EH (cell line): ENCODE data around the gene IL6ST.
"Not testable (repeated sequence)": the region's sequence is repeated elsewhere in the genome, so short reads cannot be mapped to it uniquely, and the experiment has no call there.

Experiments used
- DNase-seq: peaks from one replicate; pipeline ENCODE4 v3.0.0-alpha.2; 2015; ENCODE audit warnings: low read depth

The IL6ST gene

GRCh38 chr5:56004874-56005273 lies 10.1 kb upstream of the IL6ST start:
- DNase-seq: no peak

- DNase-seq: peak; percentile 29
These were observed 8.9 kb upstream of the IL6ST start for GRCh38 chr5:56003679-56004078.

DNA sequence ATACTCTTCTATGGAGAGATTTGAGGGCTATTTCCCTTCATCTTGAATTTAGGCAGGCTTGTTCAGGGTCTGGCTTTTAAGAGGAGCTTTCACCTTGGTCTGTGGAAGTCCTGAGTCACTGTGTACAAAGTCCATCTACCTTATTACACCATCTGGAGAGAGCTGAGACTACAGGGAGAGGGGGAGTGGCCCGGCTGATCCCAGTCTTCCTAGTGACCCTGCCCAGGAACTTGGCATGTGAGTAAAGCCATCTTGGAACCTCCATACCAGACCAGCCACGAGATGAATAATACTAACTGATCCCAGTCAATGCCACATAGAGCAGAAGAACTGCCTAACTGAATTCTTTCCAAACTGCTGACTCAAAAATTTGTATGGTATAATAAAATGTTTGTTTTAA lies 8.4 kb upstream of the IL6ST start:
- peak; percentile 54 for DNase-seq

GRCh38 chr5:56002303-56002702 lies 7.5 kb upstream of the IL6ST start:
- no peak for DNase-seq

GRCh38 chr5:56000221-56000620 lies 5.5 kb upstream of the IL6ST start:
- not testable (repeated sequence) for DNase-seq

GRCh38 chr5:55998966-55999365 lies 4.2 kb upstream of the IL6ST start:
- no peak for DNase-seq

DNA sequence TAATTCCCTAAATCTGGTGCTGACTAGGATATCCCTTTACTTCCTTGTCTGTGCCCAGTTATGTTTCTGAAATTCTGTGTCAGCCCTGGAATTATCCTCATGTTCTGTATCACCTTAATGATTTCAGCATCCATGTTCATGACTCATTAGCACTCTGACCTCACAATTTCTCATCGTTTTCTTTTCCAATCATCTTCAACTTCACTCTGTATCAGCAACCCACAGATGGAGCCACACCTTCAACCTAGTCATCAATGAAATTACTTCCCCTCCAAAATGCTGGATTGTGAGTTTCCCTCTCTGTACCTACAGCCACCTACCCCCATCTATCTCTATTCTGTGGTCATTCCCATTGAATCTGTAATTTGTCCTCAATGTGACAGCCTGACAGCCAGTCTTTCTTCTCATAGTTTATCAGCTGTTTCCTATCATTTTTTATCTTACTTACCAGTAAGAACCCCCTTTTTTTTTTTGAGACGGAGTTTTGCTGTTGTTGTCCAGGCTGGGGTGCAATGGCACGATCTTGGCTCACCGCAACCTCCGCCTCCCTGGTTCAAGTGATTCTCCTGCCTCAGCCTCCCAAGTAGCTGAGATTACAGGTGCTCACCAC lies 3.1 kb upstream of the IL6ST start:
- DNase-seq: peak; percentile 49

GRCh38 chr5:55994998-55995914 lies 493 bp upstream of the IL6ST start:
- DNase-seq: peak; percentile 98

DNA sequence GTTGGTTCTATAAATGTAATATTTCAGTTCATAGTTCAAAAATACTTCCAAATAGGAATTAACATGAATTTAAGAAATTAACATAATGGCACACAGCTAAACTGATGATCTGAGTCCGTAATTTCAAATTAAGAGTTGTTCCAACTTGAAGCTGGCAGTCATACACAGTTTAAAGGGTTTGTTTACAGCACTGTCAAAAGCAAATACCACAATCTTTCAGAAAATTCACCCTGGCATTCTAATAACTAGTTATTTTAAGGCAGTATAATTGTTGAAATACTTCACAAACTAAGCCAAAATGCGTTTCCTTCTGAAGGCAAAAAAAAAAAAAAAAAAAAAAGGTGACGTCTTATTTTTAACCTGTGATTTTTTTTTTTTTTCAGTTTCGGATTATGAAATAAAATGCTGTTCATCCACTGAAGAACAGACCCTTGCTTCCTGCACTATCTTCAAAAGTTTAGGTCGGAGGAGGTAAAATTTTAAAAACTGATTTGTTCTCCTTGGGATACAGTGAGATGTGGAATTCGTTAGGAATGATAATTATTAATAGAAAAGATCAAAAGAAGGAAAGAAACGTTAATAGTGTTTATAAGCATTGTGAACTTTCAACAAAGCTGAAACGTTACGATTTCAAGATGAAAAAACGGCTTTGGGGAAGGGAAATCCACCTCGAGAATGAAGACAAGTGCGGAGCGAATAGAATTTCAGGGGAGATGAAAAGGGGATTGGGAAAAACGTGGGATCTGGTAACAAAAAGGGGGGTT lies 850 bp downstream of the IL6ST start:
- no peak for DNase-seq

DNA sequence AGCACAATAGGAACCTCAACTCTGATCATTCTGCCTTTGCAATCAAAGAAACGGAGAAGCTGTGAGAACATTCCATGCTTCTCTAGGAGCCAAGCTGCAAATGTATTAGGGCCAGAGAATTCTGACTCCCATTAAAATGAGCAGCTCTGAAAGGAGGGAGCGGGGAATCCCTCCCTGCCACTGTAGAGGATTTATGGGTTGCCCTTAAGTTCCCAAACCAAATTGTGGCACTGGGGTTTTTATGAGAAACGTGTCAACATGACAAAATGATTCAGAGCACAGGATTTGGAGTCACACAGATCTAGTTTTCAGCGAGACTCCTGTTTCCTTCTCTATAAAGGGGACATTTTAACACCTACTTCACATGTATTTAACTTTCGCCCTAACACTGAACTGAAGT lies 1.8 kb downstream of the IL6ST start:
- DNase-seq: peak; percentile 73

- DNase-seq: peak; percentile 55
These were observed 2.8 kb downstream of the IL6ST start for GRCh38 chr5:55991768-55992486.

DNA sequence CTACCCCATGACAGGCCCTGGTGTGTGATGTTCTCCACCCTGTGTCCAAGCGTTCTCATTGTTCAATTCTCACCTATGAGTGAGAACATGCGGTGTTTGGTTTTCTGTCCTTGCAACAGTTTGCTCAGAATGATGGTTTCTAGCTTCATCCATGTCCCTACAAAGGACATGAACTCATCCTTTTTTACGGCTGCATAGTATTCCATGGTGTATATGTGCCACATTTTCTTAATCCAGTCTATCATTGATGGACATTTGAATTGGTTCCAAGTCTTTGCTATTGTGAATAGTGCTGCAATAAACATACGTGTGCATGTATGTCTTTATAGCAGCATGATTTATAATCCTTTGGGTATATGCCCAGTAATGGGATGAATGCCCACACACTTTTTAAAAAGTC lies 3.9 kb downstream of the IL6ST start:
- not testable (repeated sequence) for DNase-seq

- no peak for DNase-seq
These were observed 4.9 kb downstream of the IL6ST start for GRCh38 chr5:55989860-55990259.

- DNase-seq: no peak
These were observed 5.7 kb downstream of the IL6ST start for GRCh38 chr5:55988979-55989638.

DNA sequence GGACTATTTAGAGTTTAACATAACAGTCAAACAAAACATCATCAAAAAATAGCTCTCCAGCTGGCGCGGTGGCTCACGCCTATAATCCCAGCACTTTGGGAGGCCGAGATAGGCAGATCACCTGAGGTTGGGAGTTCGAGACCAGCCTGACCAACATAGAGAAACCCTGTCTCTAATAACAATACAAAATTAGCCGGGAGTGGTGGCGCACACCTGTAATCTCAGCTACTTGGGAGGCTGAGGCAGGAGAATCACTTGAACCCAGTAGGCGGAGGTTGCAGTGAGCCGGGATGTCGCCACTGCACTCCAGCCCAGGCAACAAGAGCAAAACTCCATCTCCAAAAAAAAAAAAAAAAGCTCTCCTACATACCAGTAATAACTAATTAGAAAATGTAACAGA lies 6.3 kb downstream of the IL6ST start:
- not testable (repeated sequence) for DNase-seq

DNA sequence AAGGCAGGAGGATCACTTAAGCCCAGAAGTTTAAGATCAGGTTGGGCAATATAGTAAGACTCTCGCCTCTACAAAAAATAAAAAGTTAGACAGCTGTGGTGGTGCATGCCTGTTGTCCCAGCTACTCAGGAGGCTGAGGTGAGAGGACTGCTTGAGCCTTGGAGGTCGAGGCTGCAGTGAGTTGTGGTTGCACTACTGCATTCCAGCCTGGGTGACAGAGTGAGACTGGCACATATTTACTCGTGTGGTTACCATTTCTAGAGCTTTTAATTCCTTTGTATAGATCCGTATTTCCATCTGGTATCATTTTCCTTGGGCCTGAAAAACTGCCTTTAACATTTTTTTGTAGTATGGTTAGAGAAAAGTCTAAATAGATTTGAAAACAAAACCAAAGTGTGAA lies 7.8 kb downstream of the IL6ST start:
- DNase-seq: no peak

GRCh38 chr5:55985181-55985580 lies 9.6 kb downstream of the IL6ST start:
- DNase-seq: no peak

- no peak for DNase-seq
These were observed 10.8 kb downstream of the IL6ST start for GRCh38 chr5:55983986-55984385.

GRCh38 chr5:55982957-55983381 lies 11.8 kb downstream of the IL6ST start:
- peak; percentile 11 for DNase-seq

DNA sequence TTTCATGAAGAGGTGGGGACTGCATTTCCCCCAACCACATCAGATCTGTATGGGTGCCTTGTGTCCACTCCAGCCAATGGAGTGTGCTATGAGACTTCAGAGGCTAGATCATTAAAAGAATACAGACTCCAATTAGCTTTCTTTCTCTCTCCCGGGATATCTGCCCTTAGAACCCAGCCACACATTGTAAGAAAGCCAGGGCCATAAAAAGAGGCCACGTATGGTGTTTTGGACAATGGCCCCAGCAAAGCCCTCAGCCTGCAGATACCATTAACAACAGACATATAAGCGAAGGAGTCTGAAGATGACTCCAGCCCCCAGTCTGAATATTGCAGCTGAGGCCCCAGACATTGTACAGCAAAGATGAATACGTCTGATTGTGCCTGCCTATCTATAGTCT lies 21.5 kb downstream of the IL6ST start:
- DNase-seq: no peak

GRCh38 chr5:55969956-55970355 lies 24.8 kb downstream of the IL6ST start:
- DNase-seq: peak; percentile 61
